ENCODE results near the gene C1orf198.
A peak's percentile ranks its signal among the peaks of the same experiment; 100 is the strongest.

C1orf198 gene

DNA sequence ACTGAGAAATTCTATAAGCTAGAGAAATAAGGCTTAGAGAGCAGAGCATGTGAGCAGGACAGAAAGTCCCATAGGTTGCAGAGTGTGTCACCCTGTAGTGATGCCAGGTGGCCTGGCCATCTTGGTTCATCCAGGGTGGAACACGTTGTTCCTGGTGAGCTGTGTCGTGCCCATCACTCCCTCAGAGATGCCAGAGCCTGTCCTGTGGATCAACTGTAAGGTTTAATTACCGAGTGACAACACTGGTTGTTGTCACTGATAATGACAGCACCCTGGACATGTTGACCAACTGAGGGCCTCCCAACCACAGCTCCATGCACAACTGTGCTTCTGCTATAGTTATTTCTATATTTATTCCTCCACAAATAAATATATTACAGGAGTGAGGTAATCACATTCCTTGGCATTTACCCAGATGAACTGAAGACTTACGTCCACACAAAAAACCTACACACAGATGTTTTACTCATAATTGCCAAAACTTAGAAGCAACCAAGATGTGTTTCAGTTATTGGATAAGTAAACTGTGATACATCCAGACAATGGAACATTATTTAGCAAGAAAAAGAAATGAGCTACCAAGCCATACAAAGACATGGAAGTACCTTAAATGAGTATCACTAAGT is 6.2 kb downstream of the C1orf198 start:
- TF ChIP-seq, protein P1, sequence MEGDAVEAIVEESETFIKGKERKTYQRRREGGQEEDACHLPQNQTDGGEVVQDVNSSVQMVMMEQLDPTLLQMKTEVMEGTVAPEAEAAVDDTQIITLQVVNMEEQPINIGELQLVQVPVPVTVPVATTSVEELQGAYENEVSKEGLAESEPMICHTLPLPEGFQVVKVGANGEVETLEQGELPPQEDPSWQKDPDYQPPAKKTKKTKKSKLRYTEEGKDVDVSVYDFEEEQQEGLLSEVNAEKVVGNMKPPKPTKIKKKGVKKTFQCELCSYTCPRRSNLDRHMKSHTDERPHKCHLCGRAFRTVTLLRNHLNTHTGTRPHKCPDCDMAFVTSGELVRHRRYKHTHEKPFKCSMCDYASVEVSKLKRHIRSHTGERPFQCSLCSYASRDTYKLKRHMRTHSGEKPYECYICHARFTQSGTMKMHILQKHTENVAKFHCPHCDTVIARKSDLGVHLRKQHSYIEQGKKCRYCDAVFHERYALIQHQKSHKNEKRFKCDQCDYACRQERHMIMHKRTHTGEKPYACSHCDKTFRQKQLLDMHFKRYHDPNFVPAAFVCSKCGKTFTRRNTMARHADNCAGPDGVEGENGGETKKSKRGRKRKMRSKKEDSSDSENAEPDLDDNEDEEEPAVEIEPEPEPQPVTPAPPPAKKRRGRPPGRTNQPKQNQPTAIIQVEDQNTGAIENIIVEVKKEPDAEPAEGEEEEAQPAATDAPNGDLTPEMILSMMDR (IDR thresholded peaks at IDR 0.05; ENCODE audit: low read depth, low read length) = no peak
- H3K4me3 ChIP-seq (replicated peaks in 1 of 2; ENCODE audit: low read depth in 2 of 2, low read length in 2 of 2) = no peak overlapping the region
- DNase-seq (ENCODE audit: low read depth in 2 of 2) = peak; percentile 51 to 93

DNA sequence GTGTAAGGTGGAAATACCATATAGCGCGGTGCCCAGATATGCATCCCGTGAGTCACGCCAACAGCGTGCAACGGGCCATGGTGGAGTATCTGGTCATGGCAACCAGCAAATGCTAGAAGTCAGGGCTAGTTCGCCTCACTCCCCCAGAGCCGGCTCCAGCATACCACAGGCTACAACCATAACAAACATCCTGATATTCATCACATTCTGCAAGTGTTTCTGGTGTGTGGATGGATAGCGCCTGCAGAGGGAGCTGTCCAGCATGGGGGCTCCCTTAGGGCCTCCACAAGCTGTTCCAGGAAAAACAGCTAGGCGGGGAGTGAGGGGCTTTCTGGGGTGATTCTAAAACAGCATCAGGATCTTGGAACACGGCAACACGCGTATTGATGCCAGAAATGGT is 6.8 kb downstream of the C1orf198 start:
- no peak for DNase-seq (ENCODE audit: low read depth in 2 of 2)
- no peak overlapping the region for H3K4me3 ChIP-seq (replicated peaks in 1 of 2; ENCODE audit: low read depth in 2 of 2, low read length in 2 of 2)
- TF ChIP-seq, protein P1 (IDR thresholded peaks at IDR 0.05; ENCODE audit: low read depth, low read length) = peak; percentile 19

DNA sequence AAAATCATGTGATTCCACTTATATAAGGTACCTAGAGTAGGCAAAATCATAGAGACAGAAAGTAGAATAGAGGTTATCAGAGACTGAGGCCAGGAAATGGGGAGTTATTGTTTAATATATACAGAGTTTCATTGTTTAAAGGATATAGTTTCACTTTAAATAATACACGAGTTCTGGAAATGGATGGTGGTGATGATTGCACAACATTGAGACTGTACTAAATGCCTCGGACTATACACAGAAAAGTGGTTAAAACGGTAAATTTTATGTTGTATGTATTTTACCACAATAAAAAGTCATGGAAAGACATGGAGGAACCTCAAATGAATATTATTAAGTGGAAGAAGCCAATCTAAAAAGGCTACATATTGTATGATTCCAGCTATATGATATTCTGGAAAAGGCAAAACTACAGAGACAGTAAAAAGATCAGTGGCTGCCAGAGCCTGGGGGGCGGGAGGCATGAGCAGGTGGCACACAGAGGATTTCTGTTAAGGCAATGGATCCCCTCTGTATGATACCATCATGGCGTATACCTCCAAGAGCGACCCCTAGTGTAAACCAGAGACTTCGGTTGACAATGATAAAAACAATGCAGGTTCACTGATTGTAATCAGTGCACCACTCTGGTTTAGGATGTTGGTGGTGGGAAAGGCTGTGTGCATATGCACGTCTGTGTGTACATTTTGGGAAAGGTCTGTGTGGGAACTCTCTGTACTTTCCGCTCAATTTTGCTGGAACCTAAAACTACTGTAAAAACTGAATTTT is 7.5 kb downstream of the C1orf198 start:
- DNase-seq (ENCODE audit: low read depth in 2 of 2) = no peak
- no peak overlapping the region for H3K4me3 ChIP-seq (replicated peaks in 1 of 2; ENCODE audit: low read depth in 2 of 2, low read length in 2 of 2)
- TF ChIP-seq, protein P1 (IDR thresholded peaks at IDR 0.05; ENCODE audit: low read depth, low read length) = no peak

DNA sequence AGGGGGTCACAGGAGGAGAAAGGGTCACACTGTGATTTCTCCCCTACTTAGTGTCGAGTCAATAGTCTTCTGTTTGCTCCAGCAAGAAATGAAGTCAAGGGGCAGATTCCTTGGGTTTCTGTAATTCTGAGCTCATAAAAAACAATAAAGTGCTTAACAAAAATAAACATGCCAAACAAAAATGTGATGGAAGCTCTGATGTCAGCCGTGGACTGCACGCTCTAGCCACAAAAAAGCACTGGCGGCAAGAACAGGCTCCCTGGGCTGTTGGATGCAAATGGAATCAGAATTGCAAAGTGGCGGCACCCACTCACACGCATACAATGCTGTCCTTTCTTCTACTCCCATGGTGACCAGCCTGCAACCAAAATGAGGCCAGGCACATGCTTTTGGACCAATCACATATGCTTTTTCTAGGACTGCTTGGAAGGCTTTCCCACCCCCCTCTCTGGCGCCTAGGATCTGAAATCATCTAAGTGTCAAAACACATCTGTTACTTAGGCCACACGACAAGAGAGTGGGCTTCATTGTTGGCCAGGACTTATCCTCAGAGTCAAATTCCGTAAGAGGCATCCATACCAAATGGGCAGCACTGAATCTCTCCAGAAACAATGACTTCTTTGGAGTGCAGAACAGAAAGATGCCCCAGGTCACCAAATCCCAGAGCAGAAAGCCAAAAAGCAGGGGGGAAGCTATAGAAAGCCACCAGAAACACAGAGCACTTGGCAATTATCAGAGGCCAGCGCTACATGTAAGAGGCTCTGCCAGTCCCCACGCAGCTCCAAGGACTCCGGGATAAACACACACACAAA is 9.2 kb downstream of the C1orf198 start:
- TF ChIP-seq, protein P1 (IDR thresholded peaks at IDR 0.05; ENCODE audit: low read depth, low read length) = no peak
- peak in 1 of 2 donors; percentile 50 for DNase-seq (ENCODE audit: low read depth in 2 of 2)
- no peak overlapping the region for H3K4me3 ChIP-seq (replicated peaks in 1 of 2; ENCODE audit: low read depth in 2 of 2, low read length in 2 of 2)

DNA sequence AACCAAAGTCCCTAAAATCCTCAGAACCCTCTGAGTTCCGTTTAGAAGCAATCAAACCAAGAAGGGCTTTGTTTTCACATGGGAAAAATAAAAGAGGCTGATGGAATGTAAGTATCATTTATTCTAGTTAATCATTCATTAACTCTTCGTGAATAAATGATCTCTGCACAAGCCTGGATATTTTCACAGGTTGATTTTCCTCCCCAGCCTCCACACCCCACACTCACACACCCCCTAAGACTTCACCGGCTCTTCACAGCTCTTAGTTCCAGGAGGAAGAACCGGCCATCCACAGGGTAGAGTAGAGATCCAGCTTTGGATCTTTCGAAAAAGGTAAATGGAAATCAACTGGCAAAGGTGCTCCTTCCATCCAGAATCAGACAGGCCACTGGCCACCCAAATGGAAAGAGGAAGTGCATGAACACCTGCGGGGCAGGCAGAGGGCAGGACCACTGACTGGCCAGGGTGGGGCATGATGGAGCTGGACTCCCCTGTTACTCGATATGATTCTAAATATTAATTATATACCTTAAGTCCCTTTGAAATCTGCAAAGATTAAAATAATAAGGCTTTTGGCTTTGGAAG is 10.0 kb downstream of the C1orf198 start:
- DNase-seq (ENCODE audit: low read depth in 2 of 2) = no peak
- H3K4me3 ChIP-seq (replicated peaks in 1 of 2; ENCODE audit: low read depth in 2 of 2, low read length in 2 of 2) = no peak overlapping the region
- TF ChIP-seq, protein P1 (IDR thresholded peaks at IDR 0.05; ENCODE audit: low read depth, low read length) = no peak

DNA sequence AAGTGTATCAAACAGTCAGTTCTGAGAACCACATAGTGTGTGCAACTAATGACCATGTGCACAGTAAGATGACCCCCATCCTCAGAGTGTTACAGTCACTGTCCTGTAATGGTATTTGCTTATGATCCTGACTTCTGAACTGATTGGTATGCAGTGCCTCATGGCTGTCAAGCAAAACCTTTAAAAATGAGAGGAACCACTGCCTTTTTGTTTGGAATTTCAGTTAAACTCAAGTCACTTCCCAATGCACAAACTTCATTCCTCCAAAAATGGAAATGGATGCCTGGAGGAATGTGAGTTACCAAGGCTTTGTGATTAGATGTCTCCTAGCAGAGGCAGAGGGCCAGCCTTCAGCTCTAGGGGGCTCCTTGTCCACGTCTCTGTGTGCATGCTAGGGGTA is 10.5 kb downstream of the C1orf198 start:
- no peak overlapping the region for H3K4me3 ChIP-seq (replicated peaks in 1 of 2; ENCODE audit: low read depth in 2 of 2, low read length in 2 of 2)
- TF ChIP-seq, protein P1 (IDR thresholded peaks at IDR 0.05; ENCODE audit: low read depth, low read length) = no peak
- DNase-seq (ENCODE audit: low read depth in 2 of 2) = peak; percentile 24 to 28
